Uterus (tissue), 2 donors: ENCODE results near the gene CD7.

Source experiments
- POLR2A ChIP-seq, 2 donors: fragments of 450-650 bp; IDR thresholded peaks; one replicate each; pipeline ENCODE4 v1.6.1; 2016; ENCODE audit warnings: antibody characterized with exemption in 2 of 2, mild to moderate bottlenecking in 1 of 2, moderate library complexity in 1 of 2
- TF ChIP-seq, protein P1 (sequence below), 4 experiments: fragments of 200-600 bp in 2 of 4; fragments of 450-650 bp in 2 of 4; sonication (generic) in 2 of 4; IDR thresholded peaks; one replicate each; pipeline ENCODE4 v1.5.1; 2016 to 2019; ENCODE audit warnings: antibody characterized with exemption in 4 of 4, mild to moderate bottlenecking in 2 of 4, moderate library complexity in 1 of 4

- TF ChIP-seq, protein P1, sequence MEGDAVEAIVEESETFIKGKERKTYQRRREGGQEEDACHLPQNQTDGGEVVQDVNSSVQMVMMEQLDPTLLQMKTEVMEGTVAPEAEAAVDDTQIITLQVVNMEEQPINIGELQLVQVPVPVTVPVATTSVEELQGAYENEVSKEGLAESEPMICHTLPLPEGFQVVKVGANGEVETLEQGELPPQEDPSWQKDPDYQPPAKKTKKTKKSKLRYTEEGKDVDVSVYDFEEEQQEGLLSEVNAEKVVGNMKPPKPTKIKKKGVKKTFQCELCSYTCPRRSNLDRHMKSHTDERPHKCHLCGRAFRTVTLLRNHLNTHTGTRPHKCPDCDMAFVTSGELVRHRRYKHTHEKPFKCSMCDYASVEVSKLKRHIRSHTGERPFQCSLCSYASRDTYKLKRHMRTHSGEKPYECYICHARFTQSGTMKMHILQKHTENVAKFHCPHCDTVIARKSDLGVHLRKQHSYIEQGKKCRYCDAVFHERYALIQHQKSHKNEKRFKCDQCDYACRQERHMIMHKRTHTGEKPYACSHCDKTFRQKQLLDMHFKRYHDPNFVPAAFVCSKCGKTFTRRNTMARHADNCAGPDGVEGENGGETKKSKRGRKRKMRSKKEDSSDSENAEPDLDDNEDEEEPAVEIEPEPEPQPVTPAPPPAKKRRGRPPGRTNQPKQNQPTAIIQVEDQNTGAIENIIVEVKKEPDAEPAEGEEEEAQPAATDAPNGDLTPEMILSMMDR (IDR thresholded peaks at IDR 0.05) = no peak
- no peak for TF ChIP-seq POLR2A (IDR thresholded peaks at IDR 0.05)
Observed at GRCh38 chr17:82301300-82301915, 16.0 kb downstream of the CD7 start.
